ENCODE measurements around the gene TENM4. TPM values are rescaled to one million over a fixed set of nuclear protein-coding genes. Genes with fewer than 3 reads are reported as not detected.

TENM4 gene
- total and polyA plus RNA-seq, 11 donors = 0.08 to 6.4 (median 1.0) TPM

- Histone ChIP-seq H3K4me1 (no peaks in the 10 kb centered on the region), H3K9me3 (no peaks in the 10 kb centered on the region), H3K27ac (no peak overlapping the region), H3K36me3 (no peaks in the 10 kb centered on the region), H3K27me3 (no peaks in the 10 kb centered on the region), H3K4me3 (no peak overlapping the region)
- WGBS, 4 donors = 69 to 83% (median 77%) methylated on average over 7 to 8 of the region's 8 CpGs
- intact Hi-C loops (cut with DNase I) = no loop called here
- DNase-seq = no peak
- TF ChIP-seq CTCF (IDR thresholded peaks at IDR 0.05) (no peak), POLR2A (IDR thresholded peaks at IDR 0.05) (no peak)
- no peak for ATAC-seq
Observed at GRCh38 chr11:79294845-79295731, 145.7 kb downstream of the TENM4 start.

GRCh38 chr11:79291948-79292347, 148.9 kb downstream of the TENM4 start:
- no peak for ATAC-seq
- intact Hi-C loops (cut with DNase I) = no loop called here
- whole genome bisulfite sequencing, 4 donors = 65 to 73% (median 69%) methylated on average over 4 of the region's 4 CpGs
- TF ChIP-seq CTCF (IDR thresholded peaks at IDR 0.05) = no peak
- TF ChIP-seq POLR2A (IDR thresholded peaks at IDR 0.05) = no peak
- H3K4me1 ChIP-seq = no peaks in the 10 kb centered on the region
- H3K9me3 ChIP-seq = no peaks in the 10 kb centered on the region
- no peak overlapping the region for H3K4me3 ChIP-seq
- no peaks in the 10 kb centered on the region for H3K27me3 ChIP-seq
- DNase-seq = no peak
- no peak overlapping the region for H3K27ac ChIP-seq
- H3K36me3 ChIP-seq = no peaks in the 10 kb centered on the region

GRCh38 chr11:79290761-79291160, 150.1 kb downstream of the TENM4 start:
- ATAC-seq = no peak
- no peak for TF ChIP-seq CTCF (IDR thresholded peaks at IDR 0.05)
- no peak for TF ChIP-seq POLR2A (IDR thresholded peaks at IDR 0.05)
- intact Hi-C loops (cut with DNase I) = no loop called here
- DNase-seq = no peak
- no peak overlapping the region for H3K4me3 ChIP-seq
- no peak overlapping the region for H3K27ac ChIP-seq
- H3K9me3 ChIP-seq = no peaks in the 10 kb centered on the region
- H3K27me3 ChIP-seq = no peaks in the 10 kb centered on the region
- no peaks in the 10 kb centered on the region for H3K4me1 ChIP-seq
- H3K36me3 ChIP-seq = no peaks in the 10 kb centered on the region

GRCh38 chr11:79287952-79288351, 152.9 kb downstream of the TENM4 start:
- H3K9me3 ChIP-seq = peaks cover 0 to 8% (median 0%) of the 10 kb centered on the region in 12 donors
- no peak overlapping the region for H3K4me3 ChIP-seq
- H3K27me3 ChIP-seq = no peaks in the 10 kb centered on the region
- no peak for TF ChIP-seq CTCF (IDR thresholded peaks at IDR 0.05)
- TF ChIP-seq POLR2A (IDR thresholded peaks at IDR 0.05) = no peak
- no peaks in the 10 kb centered on the region for H3K36me3 ChIP-seq
- ATAC-seq = no peak
- H3K27ac ChIP-seq = no peak overlapping the region
- no peaks in the 10 kb centered on the region for H3K4me1 ChIP-seq
- no peak for DNase-seq
- intact Hi-C loops (cut with DNase I) = no loop called here

All from heart left ventricle (tissue), 16 donors.